T-helper 22 cell (primary cell): Measurements from ENCODE around the gene SCAI.
"Not testable (repeated sequence)": the region's sequence is repeated elsewhere in the genome, so short reads cannot be mapped to it uniquely, and the experiment has no call there.

Source experiments
- DNase-seq: peaks from one replicate; pipeline ENCODE4 v3.0.0-alpha.2; 2020; ENCODE audit warnings: low read depth

SCAI gene

DNA sequence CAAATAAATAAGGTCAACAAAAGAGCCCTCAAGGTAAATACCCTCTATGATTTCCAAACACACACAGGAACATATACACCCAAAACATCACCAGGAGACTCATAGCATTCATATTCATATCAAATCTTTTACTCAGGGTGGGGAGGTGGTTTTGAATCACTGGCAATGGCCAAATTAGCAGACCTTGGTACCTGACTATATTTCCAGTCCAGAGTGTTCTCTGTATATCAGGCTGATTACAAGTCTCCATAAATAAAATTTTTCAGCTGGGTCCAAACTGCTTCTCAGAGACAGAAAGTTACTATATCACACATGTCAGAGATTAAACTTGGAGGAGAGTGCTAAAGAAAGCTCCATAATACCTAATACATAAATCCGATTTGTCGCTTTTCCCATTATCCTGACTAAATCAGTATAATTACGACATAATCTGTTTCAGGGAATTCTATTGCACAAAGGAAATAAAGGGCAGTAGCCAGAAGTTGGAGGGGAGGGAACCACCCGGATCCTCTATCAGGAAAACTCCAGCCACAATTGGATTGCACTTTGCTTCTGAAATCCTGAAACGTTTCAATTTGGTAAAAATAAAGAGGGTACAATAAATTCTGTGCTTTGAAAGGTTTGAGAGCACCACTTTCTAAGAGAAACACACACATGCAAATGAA lies 195.5 kb downstream of the SCAI start:
- no peak for DNase-seq

DNA sequence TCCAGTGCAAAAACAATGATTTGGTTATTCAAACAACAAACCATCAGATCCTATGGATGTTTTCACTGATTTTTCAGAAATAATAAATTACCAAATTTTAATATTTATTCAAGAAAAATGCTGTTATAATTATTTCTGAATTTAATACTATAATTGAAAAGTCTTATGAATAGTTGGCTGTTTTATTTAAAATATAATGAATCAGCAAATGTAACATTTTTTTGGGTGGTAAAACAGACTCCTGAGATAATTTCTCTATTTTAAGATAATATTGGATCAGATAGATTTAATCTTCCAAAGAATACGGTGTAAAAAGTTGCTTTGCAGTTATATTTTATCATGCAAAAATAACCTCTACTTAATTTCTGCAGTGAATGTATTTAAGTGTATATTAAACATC lies 197.2 kb downstream of the SCAI start:
- no peak for DNase-seq

DNA sequence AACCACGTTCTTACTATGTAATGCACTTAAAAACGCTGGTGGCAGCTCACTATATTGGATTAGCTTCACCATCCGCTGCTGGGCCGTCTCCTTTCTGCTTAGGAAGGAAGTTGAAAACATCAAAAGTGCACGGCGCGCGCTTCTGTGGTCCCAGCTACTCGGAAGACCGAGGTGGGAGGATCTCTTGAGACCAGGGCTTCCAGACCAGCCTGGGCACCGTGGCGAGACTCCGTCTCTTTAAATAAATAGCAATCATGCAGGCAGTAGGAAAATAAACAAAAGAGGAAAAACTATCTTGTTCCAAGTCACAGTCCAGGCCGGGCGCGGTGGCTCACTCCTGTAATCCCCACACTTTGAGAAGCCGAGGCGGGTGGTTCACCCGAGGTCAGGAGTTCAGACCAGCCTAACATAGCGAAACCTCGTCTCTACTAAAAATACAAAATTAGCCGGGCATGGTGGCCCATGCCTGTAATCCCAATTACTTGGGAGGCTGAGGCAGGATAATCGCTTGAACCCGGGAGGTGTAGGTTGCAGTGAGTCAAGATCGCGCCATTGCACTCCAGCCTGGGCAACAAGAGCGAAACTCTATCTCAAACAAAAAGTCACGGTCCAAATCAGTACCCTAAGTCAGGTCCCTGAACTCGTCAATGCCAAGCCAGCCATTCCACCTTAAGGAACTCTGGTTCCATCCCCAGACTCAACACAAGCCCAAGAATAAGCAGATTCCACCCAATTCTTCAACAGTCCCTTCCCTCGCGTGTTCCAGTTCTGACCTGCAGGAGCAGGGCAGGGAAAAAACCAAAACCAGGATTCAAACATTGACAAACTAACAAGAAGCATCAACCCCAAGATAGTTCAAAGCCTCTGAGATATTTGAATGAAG lies 201.4 kb downstream of the SCAI start:
- DNase-seq, result peak; percentile 40

- DNase-seq, result peak; percentile 90
Observed at GRCh38 chr9:124940894-124941678, 202.2 kb downstream of the SCAI start, which contains the start of gene GOLGA1. Gene GOLGA1, minus strand, starts transcription at chr9:124941083. Its CDS starts 2,372 bp downstream, at chr9:124938711.

GRCh38 chr9:124940521-124940893 lies 202.8 kb downstream of the SCAI start:
- no peak for DNase-seq

- no peak for DNase-seq
Observed at GRCh38 chr9:124939944-124940343, 203.4 kb downstream of the SCAI start.

DNA sequence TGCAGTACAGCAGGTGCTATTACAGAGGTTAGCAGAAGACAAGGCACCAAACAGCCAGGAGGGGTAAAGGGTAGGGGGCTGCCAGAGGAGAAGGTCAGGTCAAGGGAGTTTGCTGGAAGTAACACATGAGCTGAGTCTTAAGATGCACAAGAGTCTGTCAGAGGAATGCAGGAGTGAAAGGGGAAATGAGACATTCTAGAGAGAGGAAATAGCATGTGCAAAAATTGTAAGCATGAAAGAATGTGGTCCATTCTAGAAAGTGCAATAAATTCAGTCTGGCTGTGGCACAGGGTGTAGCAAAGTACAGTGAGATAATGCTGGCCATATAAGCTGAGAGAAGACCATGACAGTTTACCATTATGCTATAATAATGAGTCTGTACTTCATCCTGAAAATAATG lies 209.0 kb downstream of the SCAI start:
- no peak for DNase-seq

- DNase-seq, result no peak
Observed at GRCh38 chr9:124932333-124932732, 211.0 kb downstream of the SCAI start.

- no peak for DNase-seq
Observed at GRCh38 chr9:124929464-124929863, 213.9 kb downstream of the SCAI start.

- DNase-seq, result no peak
Observed at GRCh38 chr9:124928116-124928515, 215.2 kb downstream of the SCAI start.

GRCh38 chr9:124920394-124920793 lies 222.9 kb downstream of the SCAI start:
- not testable (repeated sequence) for DNase-seq

- no peak for DNase-seq
Observed at GRCh38 chr9:124914753-124915405, 228.4 kb downstream of the SCAI start.

GRCh38 chr9:124913378-124913777 lies 229.9 kb downstream of the SCAI start:
- DNase-seq, result no peak

DNA sequence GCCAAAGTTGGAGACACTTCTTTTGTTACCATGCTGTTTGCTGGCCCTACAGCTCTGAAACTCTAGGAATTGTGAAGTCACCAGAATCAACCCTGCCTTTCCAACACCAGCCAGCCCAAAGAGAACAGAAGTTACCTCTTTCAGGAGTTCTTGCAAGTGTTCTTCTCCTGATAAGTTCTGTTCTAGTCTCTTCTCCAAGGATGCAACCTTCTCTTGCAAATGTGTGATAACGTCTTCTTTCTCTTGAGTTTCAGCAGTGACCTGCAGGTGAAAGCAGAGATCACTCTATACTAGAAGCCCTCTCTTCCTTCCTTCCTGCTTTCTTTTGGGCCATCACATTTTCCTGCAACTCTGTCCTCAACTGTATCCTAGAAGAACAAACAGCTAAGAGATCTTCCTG lies 231.6 kb downstream of the SCAI start:
- no peak for DNase-seq

DNA sequence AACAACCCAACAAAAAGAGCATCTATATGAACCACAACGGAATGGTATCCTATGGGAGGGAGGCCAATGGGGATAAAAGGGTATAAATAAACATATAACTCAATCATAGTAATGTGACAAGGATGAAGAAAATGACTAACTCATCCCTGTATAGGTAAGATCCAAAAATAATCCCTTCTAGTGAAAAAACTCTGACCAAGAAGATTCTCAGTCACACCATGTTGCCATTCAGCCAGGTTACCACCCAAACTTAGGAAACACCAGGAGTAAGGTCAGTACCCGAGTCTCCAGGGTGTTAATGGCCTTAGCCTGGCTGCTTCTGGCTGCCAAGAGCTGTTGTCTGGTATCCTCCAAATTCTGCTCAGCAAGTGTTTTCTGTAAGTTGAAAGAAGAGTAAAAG lies 235.2 kb downstream of the SCAI start:
- no peak for DNase-seq

DNA sequence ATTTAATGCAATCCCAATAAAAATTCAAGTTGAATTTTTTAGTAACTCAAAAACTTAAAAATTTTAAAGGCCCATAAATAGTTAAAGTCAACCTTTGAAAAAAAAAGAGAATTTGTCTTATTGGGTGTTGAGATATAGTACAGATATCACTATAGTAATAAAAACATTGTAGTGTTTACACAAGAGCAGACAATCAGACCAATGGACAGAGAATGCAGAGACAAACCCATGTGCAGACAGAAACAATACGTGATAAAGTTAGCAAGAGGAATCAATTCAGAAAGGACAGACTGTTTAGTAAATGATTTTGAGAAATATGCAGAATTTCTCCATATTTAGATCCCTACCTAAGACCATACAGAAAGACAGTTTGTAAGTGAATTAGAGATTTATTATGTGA lies 236.4 kb downstream of the SCAI start:
- DNase-seq, result no peak

DNA sequence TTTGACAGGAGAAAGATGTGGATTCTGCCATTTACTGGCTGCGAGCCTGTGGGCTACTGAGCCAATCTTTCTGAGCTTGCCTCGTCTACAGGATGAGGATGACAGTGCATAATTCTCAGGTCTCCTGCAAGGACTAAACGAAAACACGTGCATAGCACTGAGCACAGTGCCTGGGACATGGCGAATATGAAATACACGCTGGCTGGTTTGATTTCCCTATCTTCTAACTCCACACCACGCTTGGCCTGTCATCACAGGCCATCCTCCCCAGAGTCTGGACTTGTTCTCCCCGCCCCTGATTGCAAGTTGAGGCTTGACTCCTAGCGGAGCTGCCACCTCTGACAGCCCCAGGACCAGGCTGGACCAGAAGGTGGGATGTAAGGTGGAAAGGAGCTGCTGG lies 243.5 kb downstream of the SCAI start:
- DNase-seq, result no peak

DNA sequence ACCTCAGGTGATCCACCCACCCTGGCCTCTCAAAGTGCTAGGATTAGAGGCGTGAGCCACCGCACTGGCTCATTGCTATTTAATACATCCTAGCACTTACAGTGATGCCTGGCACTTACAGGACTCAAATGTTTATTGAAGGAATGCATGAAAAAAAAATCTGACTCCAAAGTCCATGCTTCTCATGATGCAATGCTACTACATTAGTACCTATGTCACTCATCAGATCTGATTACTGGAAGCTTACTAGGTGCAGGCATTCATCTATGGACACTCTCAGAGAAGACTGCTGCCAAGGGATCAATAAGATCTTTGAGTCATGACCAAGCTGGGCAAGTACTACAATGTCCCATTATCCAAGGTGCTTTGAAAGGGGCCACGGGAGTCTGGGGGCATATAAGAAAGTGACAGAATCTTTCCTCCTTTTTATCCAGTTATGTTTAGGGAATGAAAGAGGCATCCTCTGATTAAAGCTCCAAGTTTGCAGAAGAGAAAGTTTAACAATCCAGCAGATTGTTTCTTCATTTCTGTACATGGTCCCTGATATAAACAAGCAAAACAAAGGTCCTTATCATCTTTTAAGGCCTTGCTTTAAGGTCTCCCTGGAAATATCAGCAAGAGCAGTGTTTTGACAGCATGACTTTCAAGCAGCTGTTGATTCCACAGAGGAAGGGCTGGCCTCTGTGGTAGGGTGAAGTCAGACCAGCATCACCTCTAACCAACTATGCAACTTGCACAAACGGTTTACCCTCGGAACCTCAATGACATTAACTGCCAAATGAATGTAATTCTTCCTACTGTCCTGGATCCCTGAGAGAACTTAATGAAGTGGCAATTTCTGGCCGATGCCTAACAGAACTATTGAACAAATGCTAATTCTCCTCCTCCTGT lies 245.5 kb downstream of the SCAI start:
- no peak for DNase-seq

DNA sequence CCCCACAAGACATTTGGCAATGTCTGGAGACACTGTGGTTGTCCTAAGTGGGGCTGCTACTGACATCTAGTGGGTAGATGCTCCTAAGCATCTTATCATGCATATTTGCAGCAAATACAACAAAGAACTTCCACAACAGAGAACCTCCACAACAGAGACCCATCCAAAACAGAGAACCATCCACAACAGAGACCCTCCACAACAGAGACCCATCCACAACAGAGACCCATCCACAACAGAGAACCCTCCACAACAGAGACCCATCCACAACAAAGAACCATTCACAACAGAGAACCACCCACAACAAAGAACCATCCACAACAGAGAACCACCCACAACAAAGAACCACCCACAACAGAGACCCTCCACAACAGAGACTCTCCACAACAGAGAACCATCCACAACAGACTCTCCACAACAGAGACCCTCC lies 248.6 kb downstream of the SCAI start:
- DNase-seq, result no peak

DNA sequence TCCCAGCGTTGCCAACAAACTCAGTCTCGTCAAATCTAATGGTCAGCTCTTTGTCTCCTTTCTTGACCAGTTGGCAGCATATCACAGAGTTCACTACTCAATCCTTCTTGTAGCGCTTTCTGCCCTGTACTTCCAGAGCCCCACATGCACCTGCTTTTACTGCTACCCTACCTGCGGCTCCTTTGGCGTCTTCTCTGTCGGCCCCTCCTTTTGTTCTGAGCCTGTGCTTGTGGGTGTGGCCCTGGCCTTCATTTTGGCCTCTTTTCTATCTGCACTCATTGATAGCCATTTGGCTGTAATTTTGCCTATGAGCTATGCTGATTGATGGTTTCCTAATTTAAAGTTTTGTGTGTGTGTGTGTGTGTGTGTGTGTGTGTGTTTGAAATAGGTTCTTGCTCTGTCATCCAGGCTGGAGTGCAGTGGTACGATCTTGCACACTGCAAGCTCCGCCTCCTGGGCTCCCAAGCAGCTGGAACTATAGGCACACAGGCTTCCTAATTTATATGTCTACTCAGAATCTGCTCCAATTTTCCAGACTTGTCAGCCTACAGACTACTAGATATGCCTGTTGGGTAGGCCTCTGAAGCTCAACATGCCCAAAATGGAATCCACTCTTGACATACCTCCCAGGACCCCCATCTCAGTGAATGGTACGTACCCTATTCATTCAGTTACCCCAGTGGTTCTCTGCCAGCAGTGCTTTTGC lies 249.1 kb downstream of the SCAI start:
- no peak for DNase-seq
